ENCODE measurements around the gene SLC66A2.

Gene SLC66A2

GRCh38 chr18:79903071-79903635, 48.3 kb downstream of the SLC66A2 start:
- DNase-seq (ENCODE audit: low spot score), result no peak

- DNase-seq (ENCODE audit: low spot score), result no peak
Observed at GRCh38 chr18:79902640-79903039, 48.8 kb downstream of the SLC66A2 start.

GRCh38 chr18:79902075-79902474, 49.4 kb downstream of the SLC66A2 start:
- DNase-seq (ENCODE audit: low spot score), result no peak

- no peak for DNase-seq (ENCODE audit: low spot score)
Observed at GRCh38 chr18:79901665-79902064, 49.8 kb downstream of the SLC66A2 start.

GRCh38 chr18:79900610-79901570, 50.6 kb downstream of the SLC66A2 start:
- DNase-seq (ENCODE audit: low spot score), result no peak

- DNase-seq (ENCODE audit: low spot score), result no peak
Observed at GRCh38 chr18:79899609-79900445, 51.6 kb downstream of the SLC66A2 start.

GRCh38 chr18:79898952-79899608, 52.4 kb downstream of the SLC66A2 start:
- DNase-seq (ENCODE audit: low spot score), result no peak

GRCh38 chr18:79897940-79898625, 53.4 kb downstream of the SLC66A2 start:
- DNase-seq (ENCODE audit: low spot score), result no peak

GRCh38 chr18:79896738-79897137, 54.7 kb downstream of the SLC66A2 start:
- no peak for DNase-seq (ENCODE audit: low spot score)

- no peak for DNase-seq (ENCODE audit: low spot score)
Observed at GRCh38 chr18:79890674-79891073, 60.8 kb downstream of the SLC66A2 start.

- DNase-seq (ENCODE audit: low spot score), result no peak
Observed at GRCh38 chr18:79889569-79889968, 61.9 kb downstream of the SLC66A2 start.

- DNase-seq (ENCODE audit: low spot score), result no peak
Observed at GRCh38 chr18:79888016-79888415, 63.4 kb downstream of the SLC66A2 start.

- no peak for DNase-seq (ENCODE audit: low spot score)
Observed at GRCh38 chr18:79887181-79888000, 64.1 kb downstream of the SLC66A2 start.

GRCh38 chr18:79884963-79885728, 66.3 kb downstream of the SLC66A2 start:
- no peak for DNase-seq (ENCODE audit: low spot score)

- no peak for DNase-seq (ENCODE audit: low spot score)
Observed at GRCh38 chr18:79884294-79884962, 67.0 kb downstream of the SLC66A2 start.

GRCh38 chr18:79883461-79884293, 67.8 kb downstream of the SLC66A2 start:
- DNase-seq (ENCODE audit: low spot score), result no peak

- DNase-seq (ENCODE audit: low spot score), result no peak
Observed at GRCh38 chr18:79882522-79883241, 68.8 kb downstream of the SLC66A2 start.

GRCh38 chr18:79881695-79882094, 69.8 kb downstream of the SLC66A2 start:
- no peak for DNase-seq (ENCODE audit: low spot score)
